Mucosa of gallbladder (tissue), 1 donor: ENCODE measurements around the gene DNAJC5G. TPM values are rescaled to one million over a fixed set of nuclear protein-coding genes. Genes with fewer than 3 reads are reported as not detected.

Source experiments
- DNase-seq: peaks from one replicate; pipeline ENCODE4 v3.0.0-alpha.2; 2020; ENCODE audit warnings: low spot score
- total RNA-seq: library from RNA; stranded (reverse); gene quantifications from one replicate; pipeline ENCODE4 v1.2.1, GENCODE V29; 2021
- donor health status: DM: no; HTN: no; CAD: no.

Gene DNAJC5G, protein sequence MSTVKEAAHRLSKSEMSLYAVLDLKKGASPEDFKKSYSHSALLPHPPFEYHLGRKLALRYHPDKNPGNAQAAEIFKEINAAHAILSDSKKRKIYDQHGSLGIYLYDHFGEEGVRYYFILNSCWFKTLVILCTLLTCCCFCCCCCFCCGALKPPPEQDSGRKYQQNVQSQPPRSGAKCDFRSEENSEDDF
- total RNA-seq, result not detected

DNA sequence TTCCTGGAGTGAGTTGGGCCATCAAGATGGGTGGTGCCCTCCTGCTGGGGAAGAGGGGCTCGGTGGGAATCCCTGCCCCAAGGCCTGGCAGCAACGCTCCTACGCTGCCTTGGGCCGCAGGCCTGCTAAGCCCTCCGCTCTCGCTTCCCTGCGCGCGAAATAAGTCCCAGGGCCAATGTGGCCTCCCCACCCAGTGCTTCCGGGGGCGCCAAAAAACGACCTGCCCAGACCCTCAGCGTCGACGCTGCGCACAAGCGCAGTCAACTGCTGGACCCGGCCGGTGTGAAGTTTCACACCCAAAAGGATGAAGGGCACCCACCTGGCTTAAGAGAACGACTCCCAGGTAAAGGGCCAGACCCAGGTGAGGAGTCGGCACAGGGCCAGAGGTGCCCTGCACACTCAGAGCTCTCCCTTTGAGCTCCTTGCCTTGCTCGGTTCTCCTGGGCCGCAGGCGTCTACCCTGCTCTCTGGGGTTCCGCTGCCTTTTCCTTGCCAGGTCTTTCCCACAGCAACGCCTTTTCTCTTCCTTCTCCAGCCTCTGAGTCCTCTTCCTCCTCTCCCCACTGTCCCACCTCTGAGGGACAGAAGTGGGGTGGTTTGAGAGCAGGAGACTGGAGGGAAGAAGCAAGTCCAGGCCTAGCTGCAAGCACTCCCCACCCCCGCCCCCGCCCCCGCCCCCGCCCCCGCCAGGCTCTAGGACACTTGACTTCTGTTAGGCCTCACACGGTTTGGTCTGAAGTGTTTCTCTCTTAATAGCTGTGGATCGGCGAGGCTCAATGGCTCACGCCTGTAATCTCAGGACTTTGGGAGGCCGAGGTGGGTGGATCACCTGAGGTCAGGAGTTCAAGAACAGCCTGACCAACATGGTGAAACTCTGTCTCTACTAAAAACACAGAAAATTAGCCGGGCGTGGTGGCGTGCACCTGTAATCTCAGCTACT is at the start of gene DNAJC5G:
Gene DNAJC5G, plus strand, starts transcription at position 223 of the 940 bp plus-strand sequence. CDS start 1,296 bp downstream, outside the sequence.
- no peak for DNase-seq

DNA sequence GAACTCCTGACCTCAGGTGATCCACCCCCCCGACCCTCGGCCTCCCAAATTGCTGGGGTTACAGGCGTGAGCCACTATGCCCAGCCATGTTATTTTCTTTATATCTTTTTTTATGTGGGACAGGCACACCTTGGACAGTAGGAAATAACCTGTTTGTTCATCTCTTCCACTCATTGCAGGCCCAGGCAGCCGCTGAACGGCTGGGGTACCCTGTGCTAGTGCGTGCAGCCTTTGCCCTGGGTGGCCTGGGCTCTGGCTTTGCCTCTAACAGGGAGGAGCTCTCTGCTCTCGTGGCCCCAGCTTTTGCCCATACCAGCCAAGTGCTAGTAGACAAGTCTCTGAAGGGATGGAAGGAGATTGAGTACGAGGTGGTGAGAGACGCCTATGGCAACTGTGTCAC is 49.7 kb upstream of the DNAJC5G start:
- DNase-seq, result no peak

DNA sequence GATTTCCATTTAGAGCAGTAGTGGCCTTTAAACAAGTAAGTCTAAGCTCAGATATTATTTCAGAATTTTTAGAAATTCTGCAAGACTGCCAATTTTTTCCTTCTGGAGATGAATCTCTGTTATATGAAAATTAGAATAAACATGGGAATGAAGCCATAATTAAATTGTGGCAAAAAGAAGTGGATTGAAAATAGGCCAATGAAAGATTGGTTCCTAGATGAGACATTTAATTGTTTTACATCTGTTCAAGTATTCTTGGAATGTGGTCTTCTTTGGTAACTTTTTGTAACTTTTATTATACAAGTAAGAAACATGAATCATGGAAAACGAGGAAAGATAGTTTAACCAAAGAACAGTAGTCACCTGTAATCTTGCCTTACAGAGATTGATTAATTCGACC is 47.7 kb upstream of the DNAJC5G start:
- DNase-seq, result no peak

DNA sequence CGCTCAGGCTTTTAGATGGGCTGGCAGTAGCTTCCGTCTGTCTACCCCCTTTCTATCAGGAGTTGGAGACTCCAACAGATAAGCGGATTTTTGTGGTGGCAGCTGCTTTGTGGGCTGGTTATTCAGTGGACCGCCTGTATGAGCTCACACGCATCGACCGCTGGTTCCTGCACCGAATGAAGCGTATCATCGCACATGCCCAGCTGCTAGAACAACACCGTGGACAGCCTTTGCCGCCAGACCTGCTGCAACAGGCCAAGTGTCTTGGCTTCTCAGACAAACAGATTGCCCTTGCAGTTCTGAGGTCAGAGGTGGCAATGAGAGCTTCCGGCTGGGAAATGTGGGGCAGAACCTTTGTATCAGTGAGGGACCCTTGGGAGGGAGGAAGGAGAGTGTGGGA is 43.3 kb upstream of the DNAJC5G start:
- DNase-seq, result no peak

DNA sequence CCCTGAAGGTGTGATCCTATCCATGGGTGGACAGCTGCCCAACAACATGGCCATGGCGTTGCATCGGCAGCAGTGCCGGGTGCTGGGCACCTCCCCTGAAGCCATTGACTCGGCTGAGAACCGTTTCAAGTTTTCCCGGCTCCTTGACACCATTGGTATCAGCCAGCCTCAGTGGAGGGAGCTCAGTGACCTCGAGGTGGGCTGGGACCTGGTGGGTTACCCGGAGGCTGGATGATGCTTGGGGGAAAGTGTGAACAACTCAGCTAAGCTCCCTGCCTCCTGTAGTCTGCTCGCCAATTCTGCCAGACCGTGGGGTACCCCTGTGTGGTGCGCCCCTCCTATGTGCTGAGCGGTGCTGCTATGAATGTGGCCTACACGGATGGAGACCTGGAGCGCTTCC is 41.9 kb upstream of the DNAJC5G start:
- no peak for DNase-seq

DNA sequence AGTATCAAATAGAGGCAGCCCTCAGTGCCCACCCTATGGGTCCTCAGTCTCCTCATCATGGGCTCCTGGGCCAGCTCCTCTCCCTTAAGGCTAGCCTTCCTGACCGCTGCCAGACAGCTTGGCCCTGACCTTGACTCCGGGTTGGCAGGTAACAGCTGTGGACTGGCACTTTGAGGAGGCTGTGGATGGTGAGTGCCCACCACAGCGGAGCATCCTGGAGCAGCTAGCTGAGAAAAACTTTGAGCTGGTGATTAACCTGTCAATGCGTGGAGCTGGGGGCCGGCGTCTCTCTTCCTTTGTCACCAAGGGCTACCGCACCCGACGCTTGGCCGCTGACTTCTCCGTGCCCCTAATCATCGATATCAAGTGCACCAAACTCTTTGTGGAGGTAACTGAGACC is 39.1 kb upstream of the DNAJC5G start:
- no peak for DNase-seq

DNA sequence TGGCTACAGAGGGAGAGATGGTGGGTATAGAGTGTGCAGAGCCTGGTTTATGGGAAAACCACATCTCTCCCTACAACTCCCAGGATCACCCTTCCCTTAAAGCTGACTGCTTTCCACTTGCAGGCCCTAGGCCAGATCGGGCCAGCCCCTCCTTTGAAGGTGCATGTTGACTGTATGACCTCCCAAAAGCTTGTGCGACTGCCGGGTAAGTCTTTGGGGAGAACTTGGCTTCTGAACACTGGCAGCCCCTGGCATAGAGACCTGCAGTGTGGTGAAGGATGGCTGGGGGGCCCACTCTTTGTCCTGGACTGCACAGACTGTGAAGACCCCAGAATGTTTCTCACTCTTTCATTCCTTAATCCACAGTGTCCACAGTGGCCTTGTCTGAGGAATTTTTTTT is 38.6 kb upstream of the DNAJC5G start:
- no peak for DNase-seq

DNA sequence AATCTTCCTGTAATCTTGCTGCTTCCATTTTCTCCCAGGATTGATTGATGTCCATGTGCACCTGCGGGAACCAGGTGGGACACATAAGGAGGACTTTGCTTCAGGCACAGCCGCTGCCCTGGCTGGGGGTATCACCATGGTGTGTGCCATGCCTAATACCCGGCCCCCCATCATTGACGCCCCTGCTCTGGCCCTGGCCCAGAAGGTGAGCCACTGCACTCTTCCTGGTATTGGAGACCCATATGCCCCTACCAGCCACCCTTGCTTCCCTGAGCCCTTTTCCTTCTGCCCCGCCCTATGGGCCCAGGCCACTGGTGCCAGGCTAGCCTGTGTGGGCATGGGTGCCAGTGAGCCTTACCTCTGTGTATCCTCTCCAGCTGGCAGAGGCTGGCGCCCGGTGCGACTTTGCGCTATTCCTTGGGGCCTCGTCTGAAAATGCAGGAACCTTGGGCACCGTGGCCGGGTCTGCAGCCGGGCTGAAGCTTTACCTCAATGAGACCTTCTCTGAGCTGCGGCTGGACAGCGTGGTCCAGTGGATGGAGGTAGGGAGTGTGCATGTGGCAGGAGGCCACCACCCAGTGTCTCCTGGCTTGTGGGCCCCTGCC is 37.8 kb upstream of the DNAJC5G start:
- DNase-seq, result no peak

DNA sequence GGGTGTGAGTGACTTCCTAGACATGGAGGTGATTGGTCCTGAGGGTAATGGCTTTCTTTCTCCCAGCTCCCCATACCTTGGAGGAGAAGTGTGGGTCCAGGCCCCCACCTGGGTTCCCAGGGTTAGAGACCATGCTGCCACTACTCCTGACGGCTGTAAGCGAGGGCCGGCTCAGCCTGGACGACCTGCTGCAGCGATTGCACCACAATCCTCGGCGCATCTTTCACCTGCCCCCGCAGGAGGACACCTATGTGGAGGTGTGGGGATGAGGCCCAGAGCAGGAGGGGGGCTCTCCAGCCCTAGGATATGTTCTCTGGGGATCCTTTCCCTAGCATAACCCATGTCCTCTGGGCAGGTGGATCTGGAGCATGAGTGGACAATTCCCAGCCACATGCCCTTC is 36.3 kb upstream of the DNAJC5G start:
- no peak for DNase-seq

DNA sequence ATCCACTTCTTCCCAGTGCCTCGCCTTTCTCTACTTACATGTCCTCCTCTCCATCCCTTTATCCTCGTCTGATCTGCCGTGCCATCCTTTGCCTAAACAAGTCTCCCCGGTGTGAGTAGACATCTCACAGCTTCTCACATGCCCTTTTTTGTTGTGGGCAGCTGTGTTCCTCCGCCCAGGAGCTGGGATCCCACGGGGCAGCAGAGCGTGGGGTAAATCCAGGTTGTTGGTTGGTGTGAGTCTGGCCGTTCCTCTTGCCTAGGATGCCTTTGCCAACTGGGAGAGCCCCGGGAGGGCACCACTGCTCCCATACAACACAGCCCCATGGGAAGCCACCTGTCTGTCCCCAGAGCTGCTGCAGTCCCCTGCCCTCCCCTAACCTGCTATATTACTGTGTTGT is 34.8 kb upstream of the DNAJC5G start:
- DNase-seq, result no peak

DNA sequence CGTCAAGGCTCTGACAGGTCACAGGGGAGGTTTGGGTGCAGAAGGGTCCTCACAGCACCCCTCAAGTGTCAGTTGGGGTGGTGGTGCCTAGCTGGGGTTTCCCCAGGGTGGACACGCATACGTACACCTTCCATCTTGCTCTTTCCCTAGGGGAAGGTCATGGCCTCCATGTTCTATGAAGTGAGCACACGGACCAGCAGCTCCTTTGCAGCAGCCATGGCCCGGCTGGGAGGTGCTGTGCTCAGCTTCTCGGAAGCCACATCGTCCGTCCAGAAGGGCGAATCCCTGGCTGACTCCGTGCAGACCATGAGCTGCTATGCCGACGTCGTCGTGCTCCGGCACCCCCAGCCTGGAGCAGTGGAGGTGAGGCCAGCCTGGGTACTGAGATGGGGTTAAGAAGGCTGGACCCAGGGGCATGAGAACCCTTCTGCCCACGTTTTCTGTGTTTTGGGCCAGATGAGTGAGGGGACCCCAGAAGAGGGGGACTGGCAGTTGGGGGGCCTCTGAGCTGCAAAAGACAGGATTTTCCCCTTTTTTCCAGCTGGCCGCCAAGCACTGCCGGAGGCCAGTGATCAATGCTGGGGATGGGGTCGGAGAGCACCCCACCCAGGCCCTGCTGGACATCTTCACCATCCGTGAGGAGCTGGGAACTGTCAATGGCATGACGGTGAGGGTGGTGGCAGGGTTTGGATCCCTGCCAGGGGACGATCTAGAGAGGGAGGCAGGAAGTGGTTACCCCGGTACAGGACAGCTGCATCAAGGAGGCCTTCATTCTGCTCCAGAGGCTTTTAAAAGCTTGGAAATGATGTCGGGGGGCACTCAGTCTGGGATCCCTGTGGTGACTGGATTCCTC is 33.2 kb upstream of the DNAJC5G start:
- no peak for DNase-seq

DNA sequence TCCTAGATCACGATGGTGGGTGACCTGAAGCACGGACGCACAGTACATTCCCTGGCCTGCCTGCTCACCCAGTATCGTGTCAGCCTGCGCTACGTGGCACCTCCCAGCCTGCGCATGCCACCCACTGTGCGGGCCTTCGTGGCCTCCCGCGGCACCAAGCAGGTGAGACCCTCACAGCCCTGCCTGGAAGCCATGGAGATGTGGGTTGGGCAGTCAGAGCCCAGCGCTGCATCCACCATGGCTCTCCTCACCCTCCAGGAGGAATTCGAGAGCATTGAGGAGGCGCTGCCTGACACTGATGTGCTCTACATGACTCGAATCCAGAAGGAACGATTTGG is 32.6 kb upstream of the DNAJC5G start:
- DNase-seq, result no peak

DNA sequence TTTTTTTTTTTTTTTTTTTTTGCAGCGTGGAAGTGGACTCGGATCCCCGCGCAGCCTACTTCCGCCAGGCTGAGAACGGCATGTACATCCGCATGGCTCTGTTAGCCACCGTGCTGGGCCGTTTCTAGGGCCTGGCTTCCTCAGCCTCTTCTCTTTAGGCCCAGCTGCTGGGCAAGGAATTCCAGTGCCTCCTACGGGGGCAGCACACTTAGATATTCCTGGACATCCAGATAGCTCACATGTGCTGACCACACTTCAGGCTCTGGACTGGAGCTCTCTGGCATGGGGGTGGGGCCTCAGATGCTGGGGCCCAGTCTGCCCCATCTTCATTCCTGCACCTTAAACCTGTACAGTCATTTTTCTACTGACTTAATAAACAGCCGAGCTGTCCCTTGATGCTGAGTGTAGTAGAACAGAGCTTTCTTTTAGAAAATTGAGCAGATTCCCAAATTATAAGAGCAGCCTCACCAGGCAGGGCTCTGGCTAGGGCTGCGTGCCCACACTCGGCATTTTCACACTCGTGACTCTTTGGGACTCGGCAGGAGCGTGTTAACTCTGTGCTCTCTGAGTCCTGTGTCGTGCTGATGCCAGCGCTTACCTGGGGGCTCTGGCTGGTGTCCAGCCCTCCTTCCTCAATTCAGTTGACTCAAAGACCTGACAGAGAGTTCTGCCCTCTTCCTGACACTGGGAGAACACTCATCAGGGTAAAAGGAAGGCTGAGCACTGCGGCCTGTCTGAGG is 31.7 kb upstream of the DNAJC5G start:
- no peak for DNase-seq

DNA sequence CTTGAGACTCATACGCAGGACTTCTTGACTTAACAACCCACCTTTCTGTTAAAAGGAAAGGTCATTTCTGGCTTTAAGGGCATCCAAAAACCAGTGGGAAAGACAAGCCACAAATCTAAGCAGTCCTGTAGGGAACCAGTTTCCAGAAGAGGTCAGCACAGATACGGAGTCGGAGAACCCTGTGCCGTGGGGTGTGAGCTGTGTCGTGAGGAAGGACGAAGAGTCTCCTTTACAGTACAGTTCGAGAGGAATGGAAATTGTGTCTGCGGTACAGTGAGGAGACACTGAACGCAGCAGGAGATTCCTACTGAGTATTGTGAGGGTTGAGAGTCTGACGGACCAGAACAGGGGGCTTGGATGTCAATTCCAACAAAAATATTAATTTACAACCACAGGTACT is 30.1 kb upstream of the DNAJC5G start:
- DNase-seq, result no peak

DNA sequence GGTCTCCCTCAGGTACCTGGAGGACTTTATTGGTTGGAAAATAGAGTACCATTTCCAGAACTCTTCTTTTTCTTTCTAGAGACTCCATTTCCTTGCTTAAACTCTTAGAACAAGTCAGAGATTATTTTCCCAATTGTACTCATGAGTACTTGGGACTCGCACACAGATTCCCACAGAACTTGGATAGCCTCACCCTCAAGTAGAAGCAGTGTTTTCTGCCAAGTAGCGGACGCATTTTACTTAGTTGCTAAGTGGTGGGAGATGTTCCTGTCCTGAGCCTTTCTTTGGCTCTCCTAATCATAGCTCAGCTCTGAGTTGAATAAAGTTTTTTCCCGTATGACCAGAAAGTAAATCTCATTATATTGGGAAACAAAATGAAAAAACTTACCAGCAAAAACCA is 29.6 kb upstream of the DNAJC5G start:
- DNase-seq, result no peak

DNA sequence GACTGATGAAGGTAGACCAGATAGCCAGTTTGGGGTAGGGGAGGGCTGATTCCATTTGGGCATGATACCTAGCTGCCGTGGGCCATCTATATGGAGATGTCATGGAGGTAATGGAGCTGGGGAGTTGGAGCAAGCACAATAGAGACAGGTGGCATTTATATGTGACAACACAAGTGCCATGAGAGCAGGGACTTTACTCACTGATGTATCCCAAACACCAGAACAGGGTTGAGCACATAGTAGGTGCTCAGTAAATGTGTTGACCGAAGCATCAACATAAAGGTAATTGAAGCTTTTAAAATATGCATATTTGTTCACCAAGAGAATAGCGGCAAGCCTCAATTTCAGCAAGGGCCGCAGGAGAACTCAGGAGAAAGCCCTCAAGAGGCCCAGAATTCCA is 27.3 kb upstream of the DNAJC5G start:
- DNase-seq, result no peak

DNA sequence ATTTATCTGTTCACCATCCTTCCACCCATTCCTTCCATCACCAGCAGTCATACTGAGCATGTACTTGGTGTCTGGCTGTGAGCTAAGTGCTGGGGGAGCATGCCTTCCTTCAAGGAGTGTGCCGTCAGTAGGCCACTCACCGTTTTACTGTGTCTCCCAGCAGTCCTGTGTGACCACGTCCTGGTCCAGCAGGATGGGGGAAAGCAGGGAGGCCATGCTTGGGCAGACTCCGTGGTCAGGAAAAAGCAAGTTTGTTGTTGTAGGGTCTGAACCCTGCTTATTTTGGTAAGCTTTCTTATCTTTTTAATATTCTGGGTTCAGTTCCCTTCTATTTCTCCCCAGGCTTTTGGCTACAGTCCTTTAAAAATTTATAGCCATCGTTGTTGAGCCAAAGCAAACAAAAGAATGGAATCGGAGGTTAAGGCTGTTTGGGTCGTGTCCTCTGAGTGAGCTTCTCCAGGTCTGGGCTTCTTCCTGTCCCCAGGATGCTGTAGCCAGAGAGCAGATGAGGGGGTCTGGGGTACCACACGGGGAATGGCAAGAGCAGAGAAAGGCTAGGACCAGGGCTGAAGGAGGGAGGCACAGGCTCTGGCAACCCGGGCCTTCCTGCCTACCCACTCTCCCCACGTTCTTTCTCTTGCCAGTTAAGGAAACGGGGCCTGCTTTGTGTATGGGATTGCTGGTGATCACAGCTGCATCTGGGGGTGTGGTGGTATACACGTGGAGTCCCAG is 25.9 kb upstream of the DNAJC5G start:
- no peak for DNase-seq

DNA sequence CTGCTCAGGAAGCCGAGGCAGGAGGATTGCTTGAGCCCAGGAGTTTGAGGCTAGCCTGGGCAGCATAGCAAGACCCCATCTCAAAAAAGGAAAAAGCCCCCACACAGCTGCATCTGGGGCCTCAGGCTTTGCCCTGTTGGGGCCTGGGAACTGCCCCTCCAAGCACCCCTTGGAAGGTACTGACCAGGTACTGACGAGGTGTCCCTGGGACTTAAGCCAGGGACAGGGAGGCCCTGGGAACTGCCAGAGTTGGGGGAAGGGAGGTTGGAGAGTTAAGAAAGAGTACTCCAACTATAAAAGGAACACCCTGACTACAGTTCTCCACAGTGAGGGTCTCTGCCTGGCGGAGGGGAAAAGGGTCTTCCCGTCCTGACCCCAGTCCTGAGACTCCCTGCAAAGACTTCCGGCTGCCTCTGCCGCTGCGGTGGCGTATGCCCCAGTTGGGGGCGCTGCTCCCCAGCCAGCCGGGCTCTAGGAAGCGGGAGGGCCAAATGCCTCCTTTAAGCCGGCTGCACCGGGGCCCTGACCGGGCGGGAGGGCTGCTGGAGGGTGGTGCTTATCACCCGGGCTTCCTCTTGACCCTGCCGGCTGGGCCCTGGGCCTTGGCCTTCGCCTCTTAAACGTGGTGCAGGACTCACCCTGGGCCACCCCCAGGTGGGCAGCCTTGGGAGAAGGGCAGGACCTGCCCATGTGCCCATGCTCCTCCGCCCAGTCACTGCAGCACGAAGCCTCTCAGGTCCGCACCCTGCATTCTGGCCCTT is 25.2 kb upstream of the DNAJC5G start:
- DNase-seq, result peak; percentile 21

DNA sequence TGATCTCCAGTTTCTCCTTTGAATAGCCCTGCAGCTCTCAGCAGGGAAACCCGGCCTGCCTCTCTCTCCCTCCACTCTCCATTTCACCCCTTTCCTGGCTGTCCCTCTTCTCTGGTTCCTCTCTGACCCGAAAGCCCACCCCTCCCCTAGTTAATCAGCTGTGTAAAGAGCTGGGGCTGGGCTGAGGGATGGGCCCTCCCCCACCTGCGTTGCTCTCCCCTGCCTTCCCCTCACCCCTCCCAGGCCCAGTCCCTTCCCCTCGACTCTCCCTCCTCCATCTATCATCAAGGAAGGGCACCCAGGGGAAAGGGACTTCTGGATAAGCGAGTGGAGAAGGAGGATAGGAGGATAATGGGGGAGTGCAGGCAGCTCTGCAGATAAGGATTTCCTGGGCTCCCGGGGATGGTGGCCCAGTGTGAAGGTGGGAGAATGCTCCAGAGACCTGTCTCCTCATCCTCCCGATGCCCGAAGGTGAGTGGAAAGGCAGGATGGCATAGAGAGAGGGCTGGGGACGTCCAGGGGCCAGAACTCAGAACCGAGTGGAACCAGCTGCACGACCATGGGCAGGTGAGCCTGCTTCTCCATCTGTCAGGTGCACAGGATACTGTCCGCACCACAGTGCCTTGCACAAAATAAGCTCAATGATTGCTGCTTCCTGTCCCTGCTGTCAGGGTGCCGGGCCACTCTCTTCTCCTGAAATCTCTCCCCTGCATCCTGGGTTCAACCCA is 24.4 kb upstream of the DNAJC5G start:
- no peak for DNase-seq
